ENCODE data around the gene SLC37A3.

DNA sequence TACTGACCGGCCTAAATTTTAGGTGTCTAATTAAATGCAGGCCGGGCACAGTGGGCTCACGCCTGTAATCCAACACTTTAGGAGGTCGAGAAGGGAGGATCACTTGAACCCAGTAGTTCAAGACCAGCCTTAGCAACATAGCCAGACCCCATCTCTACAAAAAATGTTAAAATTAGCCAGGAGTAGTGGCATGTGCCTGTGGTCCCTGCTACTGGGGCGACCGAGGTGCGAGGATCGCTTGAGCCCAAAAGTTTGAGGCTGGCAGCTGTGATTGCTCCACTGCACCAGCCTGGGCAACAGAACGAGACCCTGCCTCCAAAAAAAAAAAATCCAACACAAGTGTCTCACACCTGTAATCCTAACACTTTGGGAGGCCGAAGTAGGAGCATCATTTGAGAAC, 491 bp upstream of the SLC37A3 start:
- TF ChIP-seq, protein P1, sequence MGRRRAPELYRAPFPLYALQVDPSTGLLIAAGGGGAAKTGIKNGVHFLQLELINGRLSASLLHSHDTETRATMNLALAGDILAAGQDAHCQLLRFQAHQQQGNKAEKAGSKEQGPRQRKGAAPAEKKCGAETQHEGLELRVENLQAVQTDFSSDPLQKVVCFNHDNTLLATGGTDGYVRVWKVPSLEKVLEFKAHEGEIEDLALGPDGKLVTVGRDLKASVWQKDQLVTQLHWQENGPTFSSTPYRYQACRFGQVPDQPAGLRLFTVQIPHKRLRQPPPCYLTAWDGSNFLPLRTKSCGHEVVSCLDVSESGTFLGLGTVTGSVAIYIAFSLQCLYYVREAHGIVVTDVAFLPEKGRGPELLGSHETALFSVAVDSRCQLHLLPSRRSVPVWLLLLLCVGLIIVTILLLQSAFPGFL (CRISPR knock-in tag; IDR thresholded peaks at IDR 0.05): no peak
- TF ChIP-seq NFE2 (CRISPR knock-in tag; IDR thresholded peaks at IDR 0.05) (no peak), NFIC (IDR thresholded peaks at IDR 0.05; ENCODE audit: low read length) (no peak), ZNF563 (CRISPR knock-in tag; IDR thresholded peaks at IDR 0.05) (no peak), RNF2 (conservative IDR thresholded peaks at IDR 0.05; ENCODE audit: low read depth) (no peak), ZSCAN30 (CRISPR knock-in tag; IDR thresholded peaks at IDR 0.05) (no peak), ZNF776 (CRISPR knock-in tag; IDR thresholded peaks at IDR 0.05) (no peak), ZIK1 (CRISPR knock-in tag; IDR thresholded peaks at IDR 0.05; ENCODE audit: borderline replicate concordance, low read depth) (no peak), ZFP36 (IDR thresholded peaks at IDR 0.05; ENCODE audit: borderline replicate concordance, low read depth, low read length, partially characterized antibody) (no peak)
- TF ChIP-seq, protein P2, sequence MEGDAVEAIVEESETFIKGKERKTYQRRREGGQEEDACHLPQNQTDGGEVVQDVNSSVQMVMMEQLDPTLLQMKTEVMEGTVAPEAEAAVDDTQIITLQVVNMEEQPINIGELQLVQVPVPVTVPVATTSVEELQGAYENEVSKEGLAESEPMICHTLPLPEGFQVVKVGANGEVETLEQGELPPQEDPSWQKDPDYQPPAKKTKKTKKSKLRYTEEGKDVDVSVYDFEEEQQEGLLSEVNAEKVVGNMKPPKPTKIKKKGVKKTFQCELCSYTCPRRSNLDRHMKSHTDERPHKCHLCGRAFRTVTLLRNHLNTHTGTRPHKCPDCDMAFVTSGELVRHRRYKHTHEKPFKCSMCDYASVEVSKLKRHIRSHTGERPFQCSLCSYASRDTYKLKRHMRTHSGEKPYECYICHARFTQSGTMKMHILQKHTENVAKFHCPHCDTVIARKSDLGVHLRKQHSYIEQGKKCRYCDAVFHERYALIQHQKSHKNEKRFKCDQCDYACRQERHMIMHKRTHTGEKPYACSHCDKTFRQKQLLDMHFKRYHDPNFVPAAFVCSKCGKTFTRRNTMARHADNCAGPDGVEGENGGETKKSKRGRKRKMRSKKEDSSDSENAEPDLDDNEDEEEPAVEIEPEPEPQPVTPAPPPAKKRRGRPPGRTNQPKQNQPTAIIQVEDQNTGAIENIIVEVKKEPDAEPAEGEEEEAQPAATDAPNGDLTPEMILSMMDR (CRISPR knock-in tag; IDR thresholded peaks at IDR 0.05): no peak

Data from HepG2 (cell line).